ENCODE results near the gene SCT. TPM values are rescaled to one million over a fixed set of nuclear protein-coding genes. Genes with fewer than 3 reads are reported as not detected.
"Not testable (repeated sequence)": the region's sequence is repeated elsewhere in the genome, so short reads cannot be mapped to it uniquely, and the experiment has no call there.

Gene SCT
- total RNA-seq, 6 experiments from 2014 or later = not detected

DNA sequence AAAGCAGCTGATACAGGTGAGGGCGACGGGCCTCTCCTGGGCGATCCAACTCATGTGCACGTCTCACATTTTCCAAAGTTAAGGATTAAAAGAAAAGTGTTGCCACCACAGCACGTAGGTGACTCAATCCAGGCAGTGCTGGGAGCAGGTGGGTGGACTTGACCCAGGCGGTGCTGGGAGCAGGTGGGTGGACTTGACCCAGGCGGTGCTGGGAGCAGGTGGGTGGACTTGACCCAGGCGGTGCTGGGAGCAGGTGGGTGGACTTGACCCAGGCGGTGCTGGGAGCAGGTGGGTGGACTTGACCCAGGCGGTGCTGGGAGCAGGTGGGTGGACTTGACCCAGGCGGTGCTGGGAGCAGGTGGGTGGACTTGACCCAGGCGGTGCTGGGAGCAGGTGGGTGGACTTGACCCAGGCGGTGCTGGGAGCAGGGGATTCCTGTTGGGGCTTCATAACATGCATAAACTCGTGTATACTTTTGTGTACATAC, 20.7 kb upstream of the SCT start:
- Histone ChIP-seq H3K27ac (peak overlapping the region; percentile 9 to 59 (median 52)), H3K4me1 (peaks cover 0 to 14% (median 5%) of the 10 kb centered on the region in 4 donors), H3K4me3 (peak overlapping the region in 1 of 3 donors; percentile 32)
- 42% methylated on average over 5 of the region's 14 CpGs for WGBS (ENCODE audit: insufficient coverage, low coverage, low lambda C conversion rate, missing lambda C conversion rate)
- H3K36me3 ChIP-seq; H3K27me3 ChIP-seq; intact Hi-C loops (cut with DNase I); H3K9me3 ChIP-seq: not testable (repeated sequence)
- ATAC-seq (peak; percentile 67 to 74 (median 70)), DNase-seq (peak; percentile 61 to 80 (median 80))
- peak; percentile 22 for TF ChIP-seq POLR2A (IDR thresholded peaks at IDR 0.05)

DNA sequence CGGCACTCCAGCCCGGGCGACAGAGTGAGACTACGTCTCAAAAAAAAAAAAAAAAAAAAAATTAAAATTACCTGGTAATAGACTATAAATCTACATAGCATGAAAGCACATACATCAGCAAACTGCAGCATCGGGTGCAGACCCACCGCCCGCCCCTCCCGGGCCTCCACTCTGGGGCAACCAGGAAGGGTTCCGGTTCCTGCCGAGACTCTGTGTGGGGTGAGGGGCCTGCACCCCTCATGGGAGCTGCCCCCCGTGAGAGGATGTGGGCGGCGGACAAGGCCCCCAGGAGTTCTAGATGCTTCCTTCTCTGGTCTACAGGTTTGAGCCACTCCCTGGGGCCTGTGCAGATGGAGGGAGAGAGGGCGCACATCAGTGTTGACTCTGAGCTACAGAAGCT, 19.2 kb upstream of the SCT start:
- TF ChIP-seq, protein P1, sequence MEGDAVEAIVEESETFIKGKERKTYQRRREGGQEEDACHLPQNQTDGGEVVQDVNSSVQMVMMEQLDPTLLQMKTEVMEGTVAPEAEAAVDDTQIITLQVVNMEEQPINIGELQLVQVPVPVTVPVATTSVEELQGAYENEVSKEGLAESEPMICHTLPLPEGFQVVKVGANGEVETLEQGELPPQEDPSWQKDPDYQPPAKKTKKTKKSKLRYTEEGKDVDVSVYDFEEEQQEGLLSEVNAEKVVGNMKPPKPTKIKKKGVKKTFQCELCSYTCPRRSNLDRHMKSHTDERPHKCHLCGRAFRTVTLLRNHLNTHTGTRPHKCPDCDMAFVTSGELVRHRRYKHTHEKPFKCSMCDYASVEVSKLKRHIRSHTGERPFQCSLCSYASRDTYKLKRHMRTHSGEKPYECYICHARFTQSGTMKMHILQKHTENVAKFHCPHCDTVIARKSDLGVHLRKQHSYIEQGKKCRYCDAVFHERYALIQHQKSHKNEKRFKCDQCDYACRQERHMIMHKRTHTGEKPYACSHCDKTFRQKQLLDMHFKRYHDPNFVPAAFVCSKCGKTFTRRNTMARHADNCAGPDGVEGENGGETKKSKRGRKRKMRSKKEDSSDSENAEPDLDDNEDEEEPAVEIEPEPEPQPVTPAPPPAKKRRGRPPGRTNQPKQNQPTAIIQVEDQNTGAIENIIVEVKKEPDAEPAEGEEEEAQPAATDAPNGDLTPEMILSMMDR (IDR thresholded peaks at IDR 0.05) = no peak
- TF ChIP-seq POLR2A (IDR thresholded peaks at IDR 0.05) = no peak
- Histone ChIP-seq H3K36me3 (peaks cover 0 to under 1% (median 0%) of the 10 kb centered on the region in 4 donors), H3K4me1 (peaks cover 0 to 14% (median 5%) of the 10 kb centered on the region in 4 donors), H3K27me3 (no peaks in the 10 kb centered on the region), H3K4me3 (no peak overlapping the region), H3K27ac (no peak overlapping the region), H3K9me3 (no peaks in the 10 kb centered on the region)
- no peak for DNase-seq
- intact Hi-C loops (cut with DNase I) = no loop called here
- WGBS (ENCODE audit: insufficient coverage, low coverage, low lambda C conversion rate, missing lambda C conversion rate) = 67% methylated on average over 3 of the region's 14 CpGs
- ATAC-seq = no peak

DNA sequence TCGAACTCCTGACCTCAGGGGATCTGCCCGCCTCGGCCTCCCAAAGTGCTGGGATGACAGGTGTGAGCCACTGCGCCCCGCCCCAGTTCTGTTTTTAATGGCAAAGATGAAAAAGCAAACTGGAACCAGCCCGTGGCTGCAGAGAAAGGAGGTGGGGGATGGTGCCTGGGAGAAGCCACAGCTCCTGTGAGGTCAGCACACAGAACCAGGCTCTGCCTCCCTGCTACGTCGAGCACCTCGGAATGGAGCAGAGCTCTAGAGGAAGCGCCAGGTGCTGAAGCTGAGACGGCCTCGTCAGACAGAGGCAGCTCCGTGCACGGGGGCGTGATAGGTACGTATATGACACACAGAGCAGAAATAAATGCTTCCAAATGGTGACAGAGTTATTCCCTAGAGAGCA, 18.6 kb upstream of the SCT start:
- Histone ChIP-seq H3K9me3 (no peaks in the 10 kb centered on the region), H3K36me3 (no peaks in the 10 kb centered on the region), H3K27me3 (no peaks in the 10 kb centered on the region), H3K4me3 (no peak overlapping the region), H3K27ac (no peak overlapping the region), H3K4me1 (peaks cover 0 to 14% (median 5%) of the 10 kb centered on the region in 4 donors)
- WGBS (ENCODE audit: insufficient coverage, low coverage, low lambda C conversion rate, missing lambda C conversion rate) = 73% methylated on average over 9 of the region's 16 CpGs
- ATAC-seq = no peak
- DNase-seq = no peak
- intact Hi-C loops (cut with DNase I) = no loop called here
- no peak for TF ChIP-seq POLR2A (IDR thresholded peaks at IDR 0.05)
- TF ChIP-seq, protein P1 (IDR thresholded peaks at IDR 0.05) = no peak

DNA sequence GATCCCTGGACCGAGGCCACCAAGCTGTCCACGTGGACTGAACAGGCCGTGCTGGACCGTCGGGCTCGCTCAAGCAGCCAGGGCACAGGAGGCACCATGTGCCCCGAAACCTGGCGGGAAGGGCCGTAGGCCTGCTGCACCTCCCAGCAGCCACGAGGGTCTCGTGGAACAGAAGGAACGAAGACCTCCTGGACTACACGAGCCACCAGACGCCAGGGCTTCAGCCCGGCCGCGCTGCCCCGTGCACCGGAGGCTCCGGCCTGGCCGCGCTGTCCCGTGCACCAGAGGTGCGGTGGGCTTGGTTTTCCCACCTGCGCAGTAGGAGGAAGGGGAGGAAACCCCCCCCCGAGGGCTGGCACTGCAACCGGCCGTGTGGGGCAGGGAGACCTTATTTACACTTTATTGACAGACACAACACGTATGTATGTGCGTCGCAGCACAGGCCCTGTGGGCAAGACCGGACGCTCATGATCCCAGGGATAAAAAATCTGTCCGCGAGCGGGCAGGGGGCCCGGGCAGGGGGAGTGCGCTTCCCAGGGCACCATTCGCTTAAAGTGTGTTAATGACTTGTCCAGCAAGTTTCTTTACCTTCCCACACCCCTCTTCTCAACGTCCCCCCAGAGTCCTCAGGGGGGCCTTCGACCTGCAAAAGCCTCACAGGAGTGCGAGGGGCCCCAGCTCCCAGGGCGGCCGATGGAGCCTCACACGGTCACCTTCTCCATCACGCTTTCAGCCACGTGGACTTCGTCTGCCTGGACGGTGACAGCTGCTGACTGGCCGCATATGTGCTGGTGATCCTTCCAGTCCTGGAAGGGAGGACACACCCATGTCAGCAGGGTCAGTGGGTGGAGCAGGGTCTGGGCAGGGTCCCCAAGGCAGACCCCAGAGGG, 17.1 kb upstream of the SCT start:
- TF ChIP-seq, protein P1 (IDR thresholded peaks at IDR 0.05) = no peak
- no peak for TF ChIP-seq POLR2A (IDR thresholded peaks at IDR 0.05)
- peaks cover 0 to 14% (median 5%) of the 10 kb centered on the region in 4 donors for H3K4me1 ChIP-seq
- DNase-seq (no peak), ATAC-seq (no peak)
- H3K27me3 ChIP-seq = no peaks in the 10 kb centered on the region
- H3K36me3 ChIP-seq = no peaks in the 10 kb centered on the region
- no peak overlapping the region for H3K27ac ChIP-seq
- H3K4me3 ChIP-seq = no peak overlapping the region
- 40% methylated on average over 1 of the region's 50 CpGs for WGBS (ENCODE audit: insufficient coverage, low coverage, low lambda C conversion rate, missing lambda C conversion rate)
- intact Hi-C loops (cut with DNase I) = no loop called here
- no peaks in the 10 kb centered on the region for H3K9me3 ChIP-seq

DNA sequence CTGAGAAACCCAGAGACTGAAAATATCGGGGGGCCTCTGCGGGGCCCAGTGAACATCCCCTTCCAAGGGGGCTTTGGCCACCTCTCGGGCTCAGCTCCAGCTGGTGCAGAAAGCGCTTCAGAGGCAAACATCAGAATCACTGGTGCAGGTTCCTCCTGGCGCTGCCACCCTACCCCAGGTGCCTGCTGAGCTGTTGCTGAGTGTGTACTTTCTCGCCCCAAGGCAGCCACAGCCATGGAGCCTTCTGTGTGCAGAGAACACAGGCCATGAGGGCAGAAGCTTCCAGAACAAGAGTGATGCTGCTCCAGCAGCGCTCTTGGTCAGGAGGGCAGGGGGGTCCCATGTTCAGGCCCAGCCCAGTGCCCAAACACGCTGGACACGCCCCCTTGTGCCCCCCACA, 16.4 kb upstream of the SCT start:
- Histone ChIP-seq H3K36me3 (no peaks in the 10 kb centered on the region), H3K27me3 (no peaks in the 10 kb centered on the region), H3K4me1 (peaks cover 0 to 14% (median 4%) of the 10 kb centered on the region in 4 donors), H3K27ac (no peak overlapping the region), H3K9me3 (no peaks in the 10 kb centered on the region), H3K4me3 (no peak overlapping the region)
- TF ChIP-seq, protein P1 (IDR thresholded peaks at IDR 0.05) = no peak
- TF ChIP-seq POLR2A (IDR thresholded peaks at IDR 0.05) = no peak
- no CpG with 5 or more reads among the region's 9 CpGs for WGBS (ENCODE audit: insufficient coverage, low coverage, low lambda C conversion rate, missing lambda C conversion rate)
- intact Hi-C loops (cut with DNase I) = no loop called here
- ATAC-seq (no peak), DNase-seq (no peak)

All from right lobe of liver (tissue), 6 donors.